K562 (cell line): ENCODE results near the gene ARRB2. TPM values are rescaled to one million over a fixed set of nuclear protein-coding genes. Genes with fewer than 3 reads are reported as not detected.

Experiments used
- ATAC-seq: fragments of 200-7000 bp; cut with Tn5 transposase; 3 replicates; pipeline ENCODE4 v1.9.1; 2020; ENCODE audit warnings: moderate library complexity
- BruUV-seq: library from RNA; stranded (reverse); fragments of 400-500 nt; replicated peaks from 2 replicates; lab custom pipeline; 2021; lab: Mats Ljungman, UMichigan
- CTCF ChIA-PET: fragments of 300-600 bp; formaldehyde crosslinking; extraction: SDS; loops from one replicate; lab custom pipeline; 2021; ENCODE audit warnings: low intra/inter-chr PET ratio; lab: Yijun Ruan, JAX
- POLR2A ChIA-PET: fragments of 300-600, 350-650 bp; sonication (Branson Sonifier 250); formaldehyde crosslinking; extraction: SDS; loops from one replicate; lab custom pipeline; 2021; ENCODE audit warnings: antibody characterized with exemption, inconsistent platforms; lab: Yijun Ruan, JAX
- DNase-seq, 4 experiments: peaks; one replicate each; pipeline versions ENCODE4 v3.0.0 to v3.0.0-alpha.2; 2011 to 2018; ENCODE audit warnings: low spot score in 3 of 4, mixed read lengths in 3 of 4; ENCODE audit errors: extremely low read depth in 1 of 4
- FAIRE-seq: peaks from 2 replicates; lab custom pipeline; 2011; peaks lifted over from hg19 to GRCh38; lab: Jason Lieb, UNC
- H2AFZ ChIP-seq: 2 replicates; pipeline ENCODE4 v1.6.0; 2011; ENCODE audit warnings: low read depth, low read length, control low read depth, inconsistent platforms
- H3K27ac ChIP-seq: fragments of 200-600 bp; 3 replicates; pipeline ENCODE4 v1.8.0; 2011; ENCODE audit warnings: low read depth, mild to moderate bottlenecking, control low read depth, inconsistent platforms, low read length, moderate library complexity, mixed read lengths; ENCODE audit errors: extremely low read depth
- H3K27me3 ChIP-seq, 2 experiments: fragments of 300-600 bp in 1 of 2; 2 replicates in 1 of 2; 3 replicates in 1 of 2; pipeline versions ENCODE4 v1.6.0 to v1.8.0; 2011; ENCODE audit warnings: inconsistent platforms in 2 of 2, low read length in 2 of 2, mild to moderate bottlenecking in 1 of 2, mixed read lengths in 1 of 2, moderate library complexity in 1 of 2; ENCODE audit not compliant: control insufficient read depth in 2 of 2, insufficient read depth in 2 of 2
- H3K36me3 ChIP-seq: fragments of 300-600 bp; 3 replicates; pipeline ENCODE4 v1.8.0; 2011; ENCODE audit warnings: mild to moderate bottlenecking, low read length, inconsistent platforms; ENCODE audit not compliant: control insufficient read depth, insufficient read depth
- H3K4me1 ChIP-seq, 2 experiments: fragments of 200-600 bp in 1 of 2; replicated peaks in 1 of 2; 2 replicates in 1 of 2; 3 replicates in 1 of 2; pipeline versions ENCODE4 v1.5.1 to v1.8.0; 2011; ENCODE audit warnings: inconsistent platforms in 2 of 2, low read length in 2 of 2, mild to moderate bottlenecking in 1 of 2, mixed read lengths in 1 of 2, moderate library complexity in 1 of 2; ENCODE audit not compliant: control insufficient read depth in 2 of 2, insufficient read depth in 2 of 2
- H3K4me2 ChIP-seq: 2 replicates; pipeline ENCODE4 v1.6.1; 2011; ENCODE audit warnings: low read length, control low read depth, inconsistent platforms, mixed read lengths; ENCODE audit not compliant: insufficient read depth
- H3K4me3 ChIP-seq: fragments of 200-600 bp; sonication (generic), shearing (Covaris generic); 2 replicates; pipeline ENCODE4 v1.5.1; 2016; ENCODE audit warnings: control low read depth, inconsistent platforms
- H3K79me2 ChIP-seq: fragments of 200-600 bp; 3 replicates; pipeline ENCODE4 v1.8.0; 2011; ENCODE audit warnings: low read length, inconsistent platforms; ENCODE audit not compliant: control insufficient read depth, insufficient read depth
- H3K9ac ChIP-seq, 2 experiments: 2 replicates each; pipeline versions ENCODE4 v1.6.0 to v1.6.1; 2011; ENCODE audit warnings: low read depth in 2 of 2, low read length in 2 of 2, control low read depth in 1 of 2, inconsistent platforms in 1 of 2, mild to moderate bottlenecking in 1 of 2, mixed read lengths in 1 of 2; ENCODE audit not compliant: insufficient read depth in 1 of 2
- H3K9me1 ChIP-seq: one replicate; pipeline ENCODE4 v1.6.0; 2011; ENCODE audit warnings: inconsistent platforms, mild to moderate bottlenecking, low read length, moderate library complexity; ENCODE audit not compliant: control insufficient read depth, insufficient read depth
- H3K9me3 ChIP-seq: replicated peaks from 2 replicates; pipeline ENCODE4 v1.5.1; 2011; ENCODE audit warnings: low read depth, low read length, inconsistent platforms; ENCODE audit not compliant: control insufficient read depth, insufficient read depth
- H4K20me1 ChIP-seq: replicated peaks from 2 replicates; pipeline ENCODE4 v1.6.1; 2011; ENCODE audit warnings: low read length, inconsistent platforms, mixed read lengths; ENCODE audit not compliant: control insufficient read depth, insufficient read depth
- CREB3L1 ChIP-seq: fragments of 450-650 bp; IDR thresholded peaks from 2 replicates; pipeline ENCODE4 v1.6.1; 2014; ENCODE audit warnings: low read depth, mild to moderate bottlenecking, moderate library complexity, borderline replicate concordance
- DDX20 ChIP-seq: fragments of 450-650 bp; IDR thresholded peaks from 2 replicates; pipeline ENCODE4 v1.6.1; 2016; ENCODE audit warnings: missing genetic modification characterization, low read depth, mild to moderate bottlenecking, missing compliant biosample characterization, moderate library complexity
- TAL1 ChIP-seq: fragments of 450-650 bp; IDR thresholded peaks from 2 replicates; pipeline ENCODE4 v1.6.1; 2016; ENCODE audit warnings: mild to moderate bottlenecking
- ZNF263 ChIP-seq: sonication (generic); formaldehyde crosslinking; IDR thresholded peaks from 2 replicates; pipeline ENCODE4 v1.8.0; 2022; ENCODE audit warnings: mild to moderate bottlenecking, missing genetic modification reagents, borderline replicate concordance
- WGBS: fragments of 100-300 bp; shearing (Covaris generic); methylation state at CpG from one replicate; pipeline ENCODE4 v1.1.6; 2016; ENCODE audit warnings: low coverage, mixed read lengths; ENCODE audit not compliant: insufficient coverage; ENCODE audit errors: missing lambda C conversion rate; 5-methylcytosine and 5-hydroxymethylcytosine counted together
- in situ Hi-C: fragments of 300-500 bp; cut with MboI; formaldehyde crosslinking; loops from 4 replicates; pipeline ENCODE4 v1.15.0; 2018; ENCODE audit warnings: inconsistent platforms, mixed read lengths
- intact Hi-C: fragments of 100-400 bp; cut with micrococcal nuclease; formaldehyde crosslinking; loops from 2 replicates; pipeline ENCODE4 v1.14.2; 2022
- polyA plus RNA-seq, 8 experiments: library from polyadenylated mRNA; depleted of rRNA in 4 of 8; stranded (reverse) in 5 of 8; unstranded in 3 of 8; fragments of >200 nt; fragmentation: Nextera tagmentation in 2 of 8; fragmentation: Illumina TruSeq in 1 of 8; extraction: Ambion mirVana in 2 of 8; extraction: Trizol in 1 of 8; gene quantifications; 2 replicates each; pipeline versions ENCODE4 v1.2.1 to v1.2.3, GENCODE V29; 2011 to 2014; ENCODE audit warnings: inconsistent platforms in 1 of 8, missing spikeins in 1 of 8
- total RNA-seq, 7 experiments: library from RNA; depleted of rRNA in 6 of 7; stranded (reverse); fragments of >200 nt in 6 of 7; fragmentation: Illumina TruSeq in 2 of 7; extraction: Trizol in 2 of 7; gene quantifications; 2 replicates each; pipeline versions ENCODE4 v1.2.1 to v1.2.3, GENCODE V29; 2011 to 2021; ENCODE audit warnings: low replicate concordance in 1 of 7

ARRB2 gene
- total and polyA plus RNA-seq, 9 of the 15 experiments (the other 6 are each of a cell fraction or from before 2014, with no cell fraction given): 0.79 to 15.3 (median 8.8) TPM

GRCh38 chr17:4740025-4740351 is 29.6 kb downstream of the ARRB2 start (continued):
- no peak for TF ChIP-seq DDX20 (tag)
- TF ChIP-seq CREB3L1: no peak
- TF ChIP-seq, all 486 proteins: peak for 0

- Histone ChIP-seq H3K9ac (no peak overlapping the region), H3K4me3 (no peak overlapping the region), H3K79me2 (no peaks in the 10 kb centered on the region), H4K20me1 (no peaks in the 10 kb centered on the region), H3K36me3 (no peaks in the 10 kb centered on the region), H3K4me1 (peaks cover 4 to 22% of the 10 kb centered on the region in 2 experiments; a peak in 3 of 5 replicates), H3K27ac (no peak overlapping the region), H3K9me3 (no peaks in the 10 kb centered on the region), H3K9me1 (no peaks in the 10 kb centered on the region), H2AFZ (no peak overlapping the region), H3K4me2 (no peak overlapping the region), H3K27me3 (peaks cover 15 to 49% of the 10 kb centered on the region in 2 experiments)
- ATAC-seq (no peak), FAIRE-seq (no peak), DNase-seq (no peak)
- POLR2A ChIA-PET: interaction anchor here (0.6 to 1.1 kb wide), 2 partner anchors 11 to 14 kb away, joined by 3 read pairs; no protein-coding TSS in a partner anchor
- intact Hi-C loops: no loop called here
- BruUV-seq: no TSS peak
- in situ Hi-C loops: no loop called here
- no peak for TF ChIP-seq TAL1
- TF ChIP-seq ZNF263 (CRISPR knock-in tag): peak; percentile 71
- CTCF ChIA-PET: no interaction called here
- 49% methylated on average over 5 of the region's 8 CpGs for WGBS
Observed at GRCh38 chr17:4740584-4740983, 30.2 kb downstream of the ARRB2 start.
